Fibroblast of skin of left quadriceps (primary cell): ENCODE measurements around the gene SCCPDH.

Experiments used
- DNase-seq, 2 experiments: peaks; one replicate each; pipeline ENCODE4 v3.0.0-alpha.2; 2013; ENCODE audit warnings: low read depth in 2 of 2

Gene SCCPDH

DNA sequence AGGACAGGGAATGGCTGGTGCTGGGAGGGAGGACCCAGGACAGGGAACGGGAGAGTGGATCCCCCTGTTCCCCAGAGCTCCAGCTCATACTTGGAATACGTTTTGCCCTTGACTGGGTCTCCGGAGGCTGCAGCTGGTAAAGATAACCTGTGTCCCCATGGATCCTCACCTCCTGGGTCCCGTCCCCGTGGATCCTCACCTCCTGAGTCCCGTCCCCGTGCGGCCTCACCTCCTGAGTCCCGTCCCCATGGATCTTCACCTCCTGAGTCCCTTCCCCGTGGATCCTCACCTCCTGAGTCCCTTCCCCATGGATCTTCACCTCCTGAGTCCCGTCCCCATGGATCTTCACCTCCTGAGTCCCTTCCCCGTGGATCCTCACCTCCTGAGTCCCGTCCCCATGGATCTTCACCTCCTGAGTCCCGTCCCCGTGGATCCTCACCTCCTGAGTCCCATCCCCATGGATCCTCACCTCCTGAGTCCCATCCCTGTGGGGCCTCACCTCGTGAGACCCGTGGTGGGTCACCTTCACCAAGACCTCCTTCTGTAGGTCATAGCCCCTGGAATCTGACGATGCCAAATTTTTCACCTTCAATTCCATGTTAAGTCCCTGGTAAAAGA lies 61.4 kb downstream of the SCCPDH start:
- DNase-seq = no peak

DNA sequence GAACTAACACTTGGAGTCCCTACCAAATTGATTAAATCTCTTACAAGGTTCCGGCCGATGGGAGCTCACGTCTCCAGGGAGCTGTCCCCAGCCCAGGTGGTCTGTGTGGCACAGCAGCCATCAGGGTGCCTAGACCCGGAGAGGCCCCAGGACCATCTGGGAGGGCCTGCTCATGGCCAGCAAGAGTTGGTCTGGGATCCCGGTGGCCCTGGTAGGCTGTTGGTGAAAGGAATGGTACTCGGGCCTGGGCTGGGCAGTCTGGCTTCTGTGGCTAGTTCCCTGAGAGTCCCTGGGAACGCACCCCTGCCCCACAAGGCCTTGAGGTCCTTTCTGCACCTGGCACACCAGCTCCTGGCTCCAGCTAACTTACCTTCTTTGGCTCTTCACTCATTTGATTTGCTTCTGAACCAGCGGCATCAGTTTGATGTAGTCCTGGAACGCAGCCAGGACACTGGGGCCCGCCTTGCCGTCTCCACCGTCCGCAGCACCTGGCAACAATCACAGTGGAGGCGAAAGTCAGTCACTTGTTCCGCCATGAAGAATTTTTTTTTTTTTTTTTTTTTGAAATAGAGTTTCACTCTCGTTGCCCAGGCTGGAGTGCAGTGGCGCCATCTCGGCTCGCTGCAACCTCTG lies 62.5 kb downstream of the SCCPDH start:
- DNase-seq = no peak

DNA sequence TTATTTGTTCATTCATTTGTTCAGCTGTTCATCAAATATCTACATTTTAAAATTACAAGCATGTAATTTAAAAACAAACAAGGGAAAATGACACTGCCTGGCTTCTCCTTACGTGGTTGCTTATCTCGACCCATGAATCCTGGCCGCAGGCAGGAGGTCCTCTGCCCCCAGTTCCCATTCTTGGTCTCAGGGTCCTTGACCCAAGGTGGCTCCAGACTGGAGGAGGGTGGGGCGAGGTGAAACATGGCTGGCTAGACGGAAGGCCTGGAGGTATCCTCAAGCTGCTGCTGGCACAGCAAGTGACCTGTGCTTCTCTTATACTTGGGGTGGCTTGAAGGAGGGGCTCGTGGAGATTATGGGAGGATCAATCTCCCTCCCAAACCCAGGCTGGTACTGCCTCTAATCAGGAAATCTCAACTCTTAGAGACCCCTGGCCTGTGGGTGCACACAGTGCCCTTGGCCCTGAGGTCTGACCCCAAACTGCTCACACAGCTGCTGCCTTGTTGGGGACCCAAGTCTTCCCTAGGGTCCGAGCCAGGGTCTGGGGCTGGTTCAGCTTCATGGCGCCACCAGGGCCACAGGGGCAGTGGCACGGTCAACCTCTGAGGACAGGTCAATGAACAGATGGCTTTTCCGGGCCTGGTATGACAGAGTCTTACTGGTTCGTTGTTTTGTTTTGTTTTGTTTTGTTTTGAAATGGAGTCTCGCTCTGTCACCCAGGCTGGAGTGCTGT lies 63.7 kb downstream of the SCCPDH start:
- DNase-seq = no peak

DNA sequence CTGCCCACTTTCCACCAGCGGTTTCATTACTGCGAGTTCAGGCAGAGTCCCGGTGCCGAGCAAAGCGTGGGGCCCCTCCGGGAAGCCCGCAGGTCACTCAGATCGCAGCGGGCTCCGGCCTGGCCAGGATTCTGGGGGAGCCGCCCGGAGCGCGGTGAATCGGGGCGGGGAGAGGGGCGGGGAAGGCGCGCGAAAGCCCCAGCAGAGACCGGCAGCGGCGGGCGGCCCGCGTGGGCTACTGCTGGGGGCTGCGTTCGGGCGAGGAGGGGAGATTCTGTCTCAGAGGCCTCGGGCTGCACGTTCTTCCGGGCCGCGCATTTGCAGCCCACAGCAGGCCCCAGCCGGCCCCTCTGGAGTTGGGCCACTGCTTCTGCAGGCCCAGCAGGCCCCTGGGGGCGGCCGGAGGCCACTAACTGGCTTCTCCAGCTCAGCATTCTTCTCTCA lies 64.7 kb downstream of the SCCPDH start:
- no peak for DNase-seq

DNA sequence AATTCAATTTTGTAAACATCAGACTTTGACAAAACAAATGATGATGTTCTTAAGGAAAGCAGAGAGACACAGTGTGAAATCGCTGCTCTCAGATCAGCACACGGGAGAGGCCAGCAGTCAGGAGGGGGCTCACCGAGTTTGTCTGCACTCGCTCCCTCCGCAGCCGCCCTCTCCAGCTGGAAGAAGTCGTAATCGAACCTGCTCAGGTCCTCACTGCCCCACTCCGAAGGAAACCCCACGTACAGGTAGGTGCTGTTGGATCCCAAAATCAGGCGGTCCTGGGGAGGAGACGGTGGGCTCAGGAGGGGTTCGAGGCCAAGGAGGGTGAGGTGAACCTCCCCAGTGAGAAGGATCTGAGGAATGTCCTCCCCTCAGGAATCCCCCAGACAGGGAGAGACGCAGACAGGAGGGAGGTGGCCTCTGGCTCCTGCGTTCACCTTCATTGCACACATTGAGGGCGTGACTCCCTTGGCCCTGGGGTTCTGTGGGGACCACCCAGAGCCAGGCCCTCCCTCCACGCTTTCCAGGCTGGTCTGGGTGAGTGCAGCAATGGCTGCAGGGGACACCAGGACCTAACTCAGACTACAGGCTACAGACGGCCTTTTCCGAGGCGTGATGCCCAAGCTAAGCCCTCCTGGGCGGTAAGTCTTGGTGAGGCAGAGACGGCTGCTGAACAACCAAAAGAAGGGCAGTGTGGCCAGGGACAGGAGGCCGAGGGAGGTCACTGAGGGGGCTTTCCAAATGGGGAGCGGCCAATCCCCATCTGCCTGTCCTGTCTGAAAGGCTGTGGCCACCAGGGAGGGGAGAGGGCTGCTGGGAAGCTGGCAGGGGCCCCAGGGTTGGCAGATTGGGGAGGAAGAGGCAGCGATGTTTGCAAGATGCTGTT lies 65.5 kb downstream of the SCCPDH start:
- no peak for DNase-seq

DNA sequence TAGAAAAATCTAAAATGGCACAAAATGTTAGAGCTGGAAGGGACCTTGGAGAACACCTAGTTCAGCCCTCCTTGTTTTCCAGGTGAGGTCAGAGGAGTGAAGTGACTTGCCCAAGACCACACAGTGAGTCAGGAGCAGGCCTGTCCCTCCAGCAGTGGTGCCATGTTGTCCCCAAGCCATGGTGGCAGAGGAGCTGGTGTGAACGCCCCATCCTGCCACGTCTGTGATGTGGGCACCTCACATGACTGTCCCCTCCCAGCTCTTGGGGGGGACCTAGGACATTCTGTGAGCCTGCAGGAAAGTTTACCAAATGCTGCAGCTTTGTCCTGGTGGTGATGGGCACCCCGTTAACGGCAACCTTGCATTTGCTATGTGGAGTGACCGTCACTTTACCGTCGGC lies 66.2 kb downstream of the SCCPDH start:
- DNase-seq = no peak

DNA sequence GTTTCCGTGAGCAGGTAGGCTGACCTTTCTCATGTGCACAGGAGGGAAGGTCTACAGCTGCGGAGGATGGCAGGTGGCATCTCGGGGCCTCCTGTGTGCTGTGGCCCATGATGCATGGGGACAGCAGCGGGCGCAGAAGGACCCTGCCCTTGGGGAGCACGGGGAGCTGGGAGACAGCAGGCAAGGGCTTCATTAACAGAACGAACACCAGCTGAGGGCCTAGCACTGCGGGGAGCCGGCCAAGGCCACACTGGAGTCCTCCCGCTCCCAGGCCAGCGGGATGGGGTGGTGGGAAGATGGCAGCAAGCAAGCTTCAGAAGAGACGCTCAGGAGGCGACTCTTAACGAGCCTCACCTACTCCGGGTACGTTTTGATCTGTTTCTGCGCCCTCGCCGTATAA lies 66.6 kb downstream of the SCCPDH start:
- no peak for DNase-seq

DNA sequence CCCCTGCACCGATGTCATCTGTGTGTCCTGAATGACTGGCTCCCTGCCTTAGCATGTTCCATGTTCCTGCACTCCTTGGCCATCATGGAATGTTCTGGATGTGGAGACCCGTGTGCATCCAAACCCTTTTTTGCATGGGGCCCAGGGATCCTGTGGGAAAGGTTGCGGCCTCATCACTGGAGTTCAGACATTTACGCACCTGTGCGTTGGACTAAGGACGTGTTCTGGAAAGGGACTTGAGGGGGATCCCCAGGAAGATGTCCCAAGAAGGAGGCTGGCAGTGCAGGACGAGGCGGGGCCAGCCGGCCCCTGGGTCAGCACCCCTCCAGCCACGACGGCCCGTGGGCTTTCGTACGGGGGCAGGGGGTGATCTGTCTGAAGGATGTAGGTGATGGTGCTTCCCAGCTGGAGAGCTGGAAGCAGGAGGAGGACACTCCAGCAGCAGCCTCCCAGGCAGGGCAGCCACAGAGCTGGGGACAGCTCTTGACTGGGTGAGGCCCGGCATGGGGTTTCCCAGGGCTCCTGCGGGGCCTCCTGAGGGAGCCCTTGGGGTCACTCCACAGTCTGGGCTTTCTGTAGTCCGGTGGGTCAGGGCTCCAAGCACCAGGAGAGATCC lies 67.2 kb downstream of the SCCPDH start:
- DNase-seq = no peak

DNA sequence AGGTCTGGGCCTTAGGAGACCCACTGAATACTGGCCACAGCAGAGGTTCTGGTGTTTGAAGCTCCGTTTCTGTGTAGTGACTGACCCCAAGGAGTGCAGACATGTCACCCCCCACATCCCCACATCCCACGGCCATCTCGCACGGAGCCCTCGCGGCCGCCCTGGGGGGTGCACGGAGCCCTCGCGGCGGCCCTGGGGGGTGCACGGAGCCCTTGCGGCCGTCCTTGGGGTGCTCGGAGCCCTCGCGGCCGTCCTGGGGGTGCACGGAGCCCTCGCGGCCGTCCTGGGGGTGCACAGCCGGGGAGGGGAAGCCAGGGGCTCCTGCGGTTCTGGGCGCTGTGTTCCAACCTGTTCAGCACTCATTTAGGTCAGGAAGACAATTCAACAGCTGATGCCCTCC lies 68.4 kb downstream of the SCCPDH start:
- DNase-seq = no peak

DNA sequence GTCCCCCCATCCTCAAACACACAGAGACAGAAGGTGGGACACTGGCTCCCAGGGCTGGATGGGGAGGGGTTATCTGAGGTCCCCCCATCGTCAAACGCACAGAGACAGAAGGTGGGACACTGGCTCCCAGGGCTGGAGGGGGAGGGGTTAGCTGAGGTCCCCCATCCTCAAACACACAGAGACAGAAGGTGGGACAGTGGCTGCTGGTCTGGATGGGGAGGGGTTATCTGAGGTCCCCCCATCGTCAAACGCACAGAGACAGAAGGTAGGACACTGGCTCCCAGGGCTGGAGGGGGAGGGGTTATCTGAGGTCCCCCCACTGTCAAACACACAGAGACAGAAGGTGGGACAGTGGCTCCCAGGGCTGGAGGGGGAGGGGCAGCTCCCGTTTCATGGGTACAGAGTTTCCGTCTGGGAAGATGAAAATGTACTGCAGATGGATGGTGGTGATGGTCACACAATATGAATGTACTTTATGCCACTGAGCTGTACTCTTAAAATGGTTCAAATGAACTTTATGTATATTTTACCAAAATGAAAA lies 69.2 kb downstream of the SCCPDH start:
- DNase-seq = no peak

DNA sequence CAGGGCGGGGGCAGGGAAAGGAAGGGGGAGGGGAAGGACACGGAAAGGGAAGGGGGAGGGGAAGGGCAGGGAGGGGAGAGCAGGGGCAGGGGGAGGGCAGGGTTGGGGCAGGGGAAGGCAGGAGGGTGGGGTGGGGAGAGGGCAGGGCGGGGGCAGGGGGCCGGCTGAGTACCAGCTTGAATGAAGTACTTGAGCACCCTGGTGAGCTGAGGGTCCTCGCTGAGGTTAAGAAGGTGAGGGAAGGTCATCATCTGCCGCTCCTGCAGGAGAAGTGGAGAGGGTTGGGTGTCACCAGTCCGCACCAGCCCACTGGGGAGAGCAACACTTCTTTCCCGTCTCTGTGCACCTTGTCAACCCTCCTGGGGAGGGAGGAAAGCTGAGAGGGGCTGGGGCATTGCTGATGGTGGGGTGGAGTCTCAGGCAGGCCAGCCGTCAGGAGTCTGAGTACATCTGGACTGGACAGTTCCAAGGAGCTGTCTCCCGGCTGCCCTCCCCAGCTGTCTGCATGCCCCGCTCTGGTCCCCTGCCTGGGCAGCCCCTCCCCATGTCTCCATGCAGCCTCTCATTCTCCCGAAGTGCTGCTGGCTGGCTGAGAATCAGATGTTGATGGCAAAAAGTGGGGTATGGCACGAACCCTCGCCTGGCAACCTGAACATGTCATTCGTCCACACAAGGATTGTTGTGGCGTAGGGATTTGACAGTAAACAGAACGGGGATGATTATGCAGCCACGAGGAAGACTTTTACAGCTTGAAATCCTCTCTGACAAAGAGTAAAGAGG lies 70.0 kb downstream of the SCCPDH start:
- DNase-seq = no peak

DNA sequence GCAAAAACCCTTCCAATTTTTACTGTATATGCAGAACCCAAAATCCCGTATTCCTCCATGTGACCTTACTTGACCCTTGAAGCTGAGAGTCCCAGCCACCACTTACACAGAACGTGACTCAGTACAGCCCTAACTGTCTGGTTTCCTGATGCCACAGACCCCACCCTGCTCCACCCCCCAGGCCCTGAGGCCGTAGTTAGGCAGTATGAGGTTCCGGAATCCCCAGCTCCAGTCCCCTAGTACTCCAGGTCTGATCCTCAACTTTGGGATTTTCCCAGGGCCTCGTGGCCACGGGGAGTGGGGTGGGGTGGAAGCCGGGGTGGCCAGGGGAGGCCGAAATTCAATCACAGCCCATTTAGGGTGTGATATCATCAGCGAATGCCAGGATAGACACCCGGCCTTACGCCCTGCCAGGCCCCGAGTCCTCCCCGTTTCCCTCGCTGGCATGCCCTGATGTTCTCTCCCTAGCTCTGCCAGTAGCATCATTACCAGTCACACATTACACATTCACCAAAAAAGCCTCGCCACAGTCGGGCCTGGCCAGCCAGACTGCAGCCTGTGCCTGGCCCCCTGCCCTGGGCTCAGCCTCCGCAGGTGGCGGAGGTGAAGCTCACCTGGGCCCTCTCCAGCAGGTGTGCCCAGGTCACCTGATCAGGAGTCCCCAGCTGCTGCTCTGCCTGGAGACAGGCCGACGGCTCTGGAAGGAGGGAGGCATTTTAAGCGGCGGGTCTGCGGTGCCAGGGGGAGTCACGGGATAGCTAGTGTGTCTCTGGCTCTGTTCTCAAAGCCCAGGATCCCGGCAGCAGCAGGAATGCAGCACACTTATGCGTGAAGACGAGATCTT lies 70.8 kb downstream of the SCCPDH start:
- no peak for DNase-seq

DNA sequence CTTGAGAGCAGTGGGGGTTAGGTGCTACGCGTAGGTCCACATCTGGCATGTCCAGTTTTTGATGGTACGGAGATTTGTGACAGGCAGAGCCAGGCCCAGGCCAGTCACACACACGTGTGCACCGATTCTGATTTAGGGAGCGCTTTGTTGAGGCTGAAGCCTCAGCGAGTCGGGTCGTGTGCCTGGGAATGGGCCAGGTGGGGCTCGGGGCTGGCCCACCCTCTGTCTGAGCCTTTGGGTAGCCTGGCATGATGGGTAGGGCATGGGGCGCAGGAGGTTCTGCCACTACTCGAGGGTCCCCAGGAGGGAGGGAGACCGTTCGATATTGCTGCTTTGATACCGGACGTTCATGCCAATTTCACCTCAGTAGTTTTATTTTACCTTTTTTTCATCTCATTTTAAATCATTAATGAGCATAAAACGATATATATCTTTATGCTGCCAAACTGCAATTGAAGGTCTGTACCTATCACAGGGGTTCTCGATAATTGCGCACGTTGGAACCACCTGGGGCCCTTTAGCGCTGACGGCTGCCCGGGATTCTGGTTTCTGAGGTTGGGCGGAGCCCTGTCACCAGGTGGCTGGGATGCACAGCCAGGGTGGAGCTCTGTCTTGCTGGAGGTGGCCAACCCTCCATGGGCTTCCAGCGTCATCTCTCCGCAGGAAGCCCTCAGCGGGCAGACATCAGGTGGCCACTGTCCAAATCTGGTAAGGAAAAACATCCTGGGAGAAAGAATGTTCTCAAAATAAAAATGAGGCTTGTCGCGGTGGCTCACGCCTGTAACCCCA lies 71.9 kb downstream of the SCCPDH start:
- no peak for DNase-seq

DNA sequence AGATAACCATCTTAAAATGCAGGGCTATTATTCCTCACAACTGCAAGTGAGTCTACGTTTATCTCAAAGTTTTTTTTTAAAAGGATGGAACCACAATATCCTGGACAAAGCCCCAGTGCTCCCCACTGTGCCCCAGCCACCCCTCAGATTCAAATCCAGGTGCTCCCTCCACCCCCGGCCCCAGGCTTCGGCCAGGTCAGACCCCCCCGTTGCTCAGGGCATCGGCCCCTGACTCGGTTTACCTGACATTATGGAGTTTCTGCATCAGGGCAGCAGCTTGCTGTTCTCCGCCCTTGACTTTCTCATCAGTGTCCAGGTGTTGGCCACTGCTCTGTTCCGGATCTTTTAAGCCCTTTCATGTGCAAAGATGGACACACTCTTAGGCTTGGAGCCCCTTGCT lies 72.9 kb downstream of the SCCPDH start:
- DNase-seq = no peak

DNA sequence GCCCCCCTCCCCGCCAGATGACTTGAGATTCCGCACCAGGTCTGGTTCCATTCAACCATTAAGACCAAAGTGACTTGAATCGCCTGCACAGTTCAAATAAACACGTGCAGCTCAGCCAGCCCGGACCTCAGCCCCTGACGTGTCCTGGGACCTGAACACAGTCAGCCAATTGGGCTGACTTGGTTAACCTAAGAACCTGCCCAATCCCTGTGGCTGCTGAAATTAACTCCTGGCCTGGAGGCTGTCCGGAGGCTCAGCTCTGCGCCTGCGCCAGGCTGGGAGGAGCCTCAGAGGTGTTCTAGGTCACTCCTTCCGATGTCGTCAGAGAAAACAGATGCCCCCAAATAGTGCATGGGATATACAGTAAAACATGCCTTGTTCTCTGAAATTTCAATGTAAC lies 73.4 kb downstream of the SCCPDH start:
- DNase-seq = no peak

DNA sequence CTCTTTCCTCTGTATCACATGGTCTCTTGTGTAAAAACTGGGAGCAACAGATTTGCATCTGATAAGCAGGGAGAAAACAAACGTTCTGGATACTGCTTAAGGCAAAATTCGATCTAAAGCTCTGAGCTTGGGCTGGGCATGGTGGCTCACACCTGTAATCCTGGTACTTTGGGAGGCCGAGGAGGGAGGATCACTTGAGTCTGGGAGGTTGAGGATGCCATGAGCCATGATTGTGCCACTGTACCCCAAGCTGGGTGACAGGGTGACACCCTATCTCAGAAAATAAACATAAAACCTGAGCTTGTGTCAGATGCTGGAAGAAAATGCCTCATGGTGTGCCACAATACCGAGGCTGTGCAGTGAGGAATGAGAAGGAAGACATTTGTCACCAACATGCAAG lies 73.9 kb downstream of the SCCPDH start:
- no peak for DNase-seq

DNA sequence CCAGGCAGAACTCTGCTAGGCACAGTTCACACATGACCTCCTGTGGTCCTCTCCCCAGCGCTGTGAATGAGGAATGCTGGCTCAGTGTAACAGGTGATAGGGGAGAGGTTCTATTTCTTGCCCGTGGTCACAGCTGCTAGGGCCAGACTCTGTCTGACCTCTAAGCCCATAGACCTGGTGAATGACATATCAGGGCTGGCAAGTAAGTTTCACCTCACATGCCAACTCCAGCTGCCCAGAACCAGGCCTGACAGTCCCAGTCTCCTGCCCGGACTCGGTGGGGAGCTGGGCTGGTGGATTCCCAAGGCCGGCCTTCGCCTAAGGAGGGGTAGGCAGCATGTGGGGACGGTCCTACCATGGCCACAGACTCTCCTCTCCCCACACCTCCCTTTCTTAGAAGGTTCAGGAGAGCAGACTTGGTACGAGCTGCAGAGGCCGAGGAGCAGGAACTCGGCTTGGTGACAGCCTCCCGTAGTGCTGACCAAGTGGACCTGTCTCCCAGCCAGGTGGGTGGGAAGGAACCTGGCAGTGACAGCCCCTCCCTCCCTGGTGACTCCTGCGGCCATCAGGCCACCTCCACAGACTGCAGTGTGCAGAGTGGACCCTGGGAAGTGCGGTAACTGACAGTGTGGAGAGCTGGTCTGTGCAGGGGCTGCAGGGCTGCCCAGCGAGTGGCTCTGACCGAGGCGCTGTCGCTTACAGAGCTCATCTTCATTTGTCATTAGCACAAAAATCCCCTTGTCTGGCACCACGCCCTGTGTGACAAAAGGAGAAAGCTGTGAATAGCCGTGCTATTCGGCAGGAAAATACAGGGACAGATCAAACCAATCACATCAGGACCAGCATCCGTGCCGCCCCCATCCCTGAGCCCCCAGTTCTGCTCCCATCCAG lies 74.6 kb downstream of the SCCPDH start:
- no peak for DNase-seq

DNA sequence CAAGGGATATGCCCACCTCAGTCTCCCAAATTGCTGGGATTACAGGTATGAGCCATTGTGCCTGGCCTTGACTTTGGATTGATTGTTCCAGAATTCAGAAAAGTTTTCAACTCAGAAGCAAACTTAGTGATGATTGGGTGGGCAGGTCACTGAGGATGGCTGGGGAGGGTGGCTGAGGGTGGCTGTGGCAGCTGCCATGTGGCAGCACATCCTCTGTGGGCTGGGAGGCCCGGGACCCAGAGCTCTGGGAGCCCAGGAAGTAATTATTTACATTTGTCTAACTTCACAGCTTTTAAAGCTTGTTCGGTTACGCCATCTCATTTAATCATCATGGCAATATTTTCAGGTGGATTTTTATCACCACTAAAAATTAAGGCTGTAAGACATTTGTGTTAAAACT lies 76.1 kb downstream of the SCCPDH start:
- no peak for DNase-seq
